ENCODE data around the gene TSPAN33.
"Not testable (repeated sequence)": the region's sequence is repeated elsewhere in the genome, so short reads cannot be mapped to it uniquely, and the experiment has no call there.

The TSPAN33 gene

DNA sequence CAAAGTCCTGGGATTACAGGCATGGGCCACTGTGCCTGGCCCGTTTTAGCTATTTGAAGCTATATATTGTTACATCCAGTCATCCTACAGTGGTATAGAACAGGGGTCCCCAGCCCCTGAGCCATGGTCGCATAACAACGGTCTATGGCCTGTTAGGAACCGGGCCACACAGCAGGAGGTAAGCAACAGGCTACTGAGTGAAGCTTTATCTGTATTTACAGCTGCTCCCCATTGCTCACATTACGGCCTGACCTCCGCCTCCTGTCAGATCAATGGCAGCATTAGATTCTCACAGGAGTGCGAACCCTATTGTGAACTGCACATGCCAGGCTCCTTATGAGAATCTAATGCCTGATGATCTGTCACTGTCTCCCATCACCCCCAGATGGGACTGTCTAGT, 26.3 kb upstream of the TSPAN33 start:
- Histone ChIP-seq H3K36me3 (ENCODE audit: insufficient read depth, low read length) (no peaks in the 10 kb centered on the region), H3K27me3 (ENCODE audit: insufficient read depth, low read length) (no peaks in the 10 kb centered on the region), H3K4me3 (ENCODE audit: low read length) (no peak overlapping the region), H3K9me3 (ENCODE audit: insufficient read depth, low read depth, low read length) (peaks cover 27% of the 10 kb centered on the region; the same call in 1 of the 2 replicates), H3K27ac (ENCODE audit: low read depth, low read length) (no peak overlapping the region), H3K9ac (ENCODE audit: low read depth, low read length) (no peak overlapping the region), H3K4me1 (ENCODE audit: insufficient read depth, low read length) (no peaks in the 10 kb centered on the region)
- WGBS = 83% methylated on average over 7 of the region's 7 CpGs

- H3K27ac ChIP-seq (ENCODE audit: low read depth, low read length) = no peak overlapping the region
- no peaks in the 10 kb centered on the region for H3K36me3 ChIP-seq (ENCODE audit: insufficient read depth, low read length)
- H3K4me3 ChIP-seq (ENCODE audit: low read length) = no peak overlapping the region
- 90% methylated on average over 2 of the region's 3 CpGs for WGBS
- peaks cover 27% of the 10 kb centered on the region; the same call in 1 of the 2 replicates for H3K9me3 ChIP-seq (ENCODE audit: insufficient read depth, low read depth, low read length)
- no peaks in the 10 kb centered on the region for H3K4me1 ChIP-seq (ENCODE audit: insufficient read depth, low read length)
- no peak overlapping the region for H3K9ac ChIP-seq (ENCODE audit: low read depth, low read length)
- H3K27me3 ChIP-seq (ENCODE audit: insufficient read depth, low read length) = no peaks in the 10 kb centered on the region
Observed at GRCh38 chr7:129118976-129119375, 25.5 kb upstream of the TSPAN33 start.

GRCh38 chr7:129121501-129122077, 22.9 kb upstream of the TSPAN33 start:
- H3K9me3 ChIP-seq (ENCODE audit: insufficient read depth, low read depth, low read length) = peaks cover 27% of the 10 kb centered on the region; the same call in 1 of the 2 replicates
- WGBS = 90% methylated on average over 3 of the region's 3 CpGs
- not testable (repeated sequence) for H3K27ac ChIP-seq (ENCODE audit: low read depth, low read length); H3K4me1 ChIP-seq (ENCODE audit: insufficient read depth, low read length); H3K4me3 ChIP-seq (ENCODE audit: low read length); H3K27me3 ChIP-seq (ENCODE audit: insufficient read depth, low read length); H3K36me3 ChIP-seq (ENCODE audit: insufficient read depth, low read length); H3K9ac ChIP-seq (ENCODE audit: low read depth, low read length)

DNA sequence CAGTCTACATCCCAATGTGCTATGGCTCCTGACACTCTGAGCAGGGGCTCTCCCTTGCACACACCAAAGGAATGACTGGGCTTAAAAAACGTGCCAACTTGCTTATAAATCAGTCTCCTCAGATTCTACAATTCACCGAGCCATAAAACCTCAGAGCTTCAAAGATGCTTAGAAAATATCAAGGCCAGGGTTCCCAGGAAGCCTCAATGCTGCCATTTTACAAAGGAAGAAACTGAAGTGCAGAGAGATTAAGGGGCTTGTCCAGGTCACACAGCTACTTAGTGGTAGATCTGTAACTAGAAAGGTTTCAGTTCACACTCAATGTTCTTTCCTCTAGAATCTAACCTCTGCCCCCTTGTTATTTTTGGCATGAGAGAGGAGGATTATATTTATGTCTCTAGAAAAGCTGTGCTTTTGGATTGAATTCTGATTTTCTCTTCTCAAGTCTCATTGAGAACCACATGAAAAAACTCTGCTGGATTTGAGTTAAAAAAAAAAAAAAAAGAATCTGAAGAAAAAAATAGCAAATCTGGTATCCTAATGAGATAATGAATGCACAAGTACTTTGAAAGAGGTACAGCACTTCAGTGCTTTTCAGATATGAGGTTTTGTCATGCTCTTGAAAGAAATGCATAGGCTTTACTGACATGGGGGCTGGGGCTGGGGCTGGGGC, 22.3 kb upstream of the TSPAN33 start:
- Histone ChIP-seq H3K9ac (ENCODE audit: low read depth, low read length) (no peak overlapping the region), H3K4me1 (ENCODE audit: insufficient read depth, low read length) (no peaks in the 10 kb centered on the region), H3K9me3 (ENCODE audit: insufficient read depth, low read depth, low read length) (peaks cover 27% of the 10 kb centered on the region; the same call in 1 of the 2 replicates), H3K27ac (ENCODE audit: low read depth, low read length) (no peak overlapping the region), H3K27me3 (ENCODE audit: insufficient read depth, low read length) (no peaks in the 10 kb centered on the region), H3K4me3 (ENCODE audit: low read length) (no peak overlapping the region), H3K36me3 (ENCODE audit: insufficient read depth, low read length) (no peaks in the 10 kb centered on the region)
- 84% methylated on average over 2 of the region's 2 CpGs for WGBS

GRCh38 chr7:129122751-129123509, 21.6 kb upstream of the TSPAN33 start:
- H3K27ac ChIP-seq (ENCODE audit: low read depth, low read length) = no peak overlapping the region
- no peaks in the 10 kb centered on the region for H3K27me3 ChIP-seq (ENCODE audit: insufficient read depth, low read length)
- peaks cover 27% of the 10 kb centered on the region; the same call in 1 of the 2 replicates for H3K9me3 ChIP-seq (ENCODE audit: insufficient read depth, low read depth, low read length)
- H3K4me3 ChIP-seq (ENCODE audit: low read length) = no peak overlapping the region
- 84% methylated on average over 4 of the region's 4 CpGs for WGBS
- no peaks in the 10 kb centered on the region for H3K4me1 ChIP-seq (ENCODE audit: insufficient read depth, low read length)
- H3K36me3 ChIP-seq (ENCODE audit: insufficient read depth, low read length) = no peaks in the 10 kb centered on the region
- no peak overlapping the region for H3K9ac ChIP-seq (ENCODE audit: low read depth, low read length)

GRCh38 chr7:129123510-129123857, 21.0 kb upstream of the TSPAN33 start:
- Histone ChIP-seq H3K9me3 (ENCODE audit: insufficient read depth, low read depth, low read length) (peaks cover 27% of the 10 kb centered on the region; the same call in 1 of the 2 replicates), H3K9ac (ENCODE audit: low read depth, low read length) (no peak overlapping the region), H3K36me3 (ENCODE audit: insufficient read depth, low read length) (no peaks in the 10 kb centered on the region), H3K4me1 (ENCODE audit: insufficient read depth, low read length) (no peaks in the 10 kb centered on the region), H3K4me3 (ENCODE audit: low read length) (no peak overlapping the region), H3K27me3 (ENCODE audit: insufficient read depth, low read length) (no peaks in the 10 kb centered on the region), H3K27ac (ENCODE audit: low read depth, low read length) (no peak overlapping the region)
- 93% methylated on average over 4 of the region's 4 CpGs for WGBS

GRCh38 chr7:129126314-129126713, 18.2 kb upstream of the TSPAN33 start:
- no peak overlapping the region for H3K4me3 ChIP-seq (ENCODE audit: low read length)
- H3K36me3 ChIP-seq (ENCODE audit: insufficient read depth, low read length) = no peaks in the 10 kb centered on the region
- H3K9ac ChIP-seq (ENCODE audit: low read depth, low read length) = no peak overlapping the region
- no peaks in the 10 kb centered on the region for H3K4me1 ChIP-seq (ENCODE audit: insufficient read depth, low read length)
- peaks cover 8% of the 10 kb centered on the region; the same call in 1 of the 2 replicates for H3K9me3 ChIP-seq (ENCODE audit: insufficient read depth, low read depth, low read length)
- no peak overlapping the region for H3K27ac ChIP-seq (ENCODE audit: low read depth, low read length)
- 96% methylated on average over 50 of the region's 50 CpGs for WGBS
- H3K27me3 ChIP-seq (ENCODE audit: insufficient read depth, low read length) = no peaks in the 10 kb centered on the region

- H3K4me1 ChIP-seq (ENCODE audit: insufficient read depth, low read length) = no peaks in the 10 kb centered on the region
- H3K9me3 ChIP-seq (ENCODE audit: insufficient read depth, low read depth, low read length) = 0 out of 2 replicates have a peak, but pooled peaks cover under 1% of the 10 kb centered on the region
- H3K27ac ChIP-seq (ENCODE audit: low read depth, low read length) = no peak overlapping the region
- WGBS = 96% methylated on average over 24 of the region's 24 CpGs
- H3K4me3 ChIP-seq (ENCODE audit: low read length) = no peak overlapping the region
- H3K9ac ChIP-seq (ENCODE audit: low read depth, low read length) = no peak overlapping the region
- H3K27me3 ChIP-seq (ENCODE audit: insufficient read depth, low read length) = no peaks in the 10 kb centered on the region
- H3K36me3 ChIP-seq (ENCODE audit: insufficient read depth, low read length) = no peaks in the 10 kb centered on the region
Observed at GRCh38 chr7:129127154-129127553, 17.4 kb upstream of the TSPAN33 start.

- Histone ChIP-seq H3K36me3 (ENCODE audit: insufficient read depth, low read length) (no peaks in the 10 kb centered on the region), H3K27me3 (ENCODE audit: insufficient read depth, low read length) (no peaks in the 10 kb centered on the region), H3K9me3 (ENCODE audit: insufficient read depth, low read depth, low read length) (no peaks in the 10 kb centered on the region), H3K9ac (ENCODE audit: low read depth, low read length) (no peak overlapping the region), H3K27ac (ENCODE audit: low read depth, low read length) (no peak overlapping the region), H3K4me3 (ENCODE audit: low read length) (no peak overlapping the region), H3K4me1 (ENCODE audit: insufficient read depth, low read length) (no peaks in the 10 kb centered on the region)
- 95% methylated on average over 27 of the region's 28 CpGs for WGBS
Observed at GRCh38 chr7:129127601-129128000, 16.9 kb upstream of the TSPAN33 start.

DNA sequence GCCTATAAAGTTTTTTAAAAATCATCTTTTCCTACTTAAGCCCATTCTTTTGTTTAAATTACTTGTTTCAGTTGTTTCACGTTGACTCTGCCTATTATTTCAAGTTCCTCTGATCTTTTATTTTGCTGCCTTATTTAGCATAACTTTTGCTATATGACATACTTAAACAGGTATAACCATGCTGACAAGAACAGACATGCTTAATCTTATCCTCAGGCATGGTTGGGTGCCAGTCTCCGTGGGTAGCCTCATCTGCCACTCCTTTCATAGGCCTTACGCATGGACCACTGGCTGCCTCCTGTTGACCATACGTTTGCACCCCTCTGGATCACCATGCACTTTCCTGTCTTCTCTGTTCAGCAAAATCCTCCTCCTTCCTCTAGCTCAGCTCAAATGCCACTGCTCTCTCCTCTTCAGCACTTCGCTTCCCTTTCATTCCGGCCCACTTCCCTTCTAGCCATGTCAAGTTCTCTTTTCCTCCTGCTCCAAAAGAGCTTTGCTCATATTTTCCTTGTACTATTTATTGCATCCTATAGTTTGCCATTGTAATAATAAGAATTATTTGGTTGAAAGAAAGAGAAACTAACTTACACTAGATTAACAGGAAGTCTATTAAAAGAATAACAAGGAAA, 10.0 kb upstream of the TSPAN33 start:
- no peak overlapping the region for H3K9ac ChIP-seq (ENCODE audit: low read depth, low read length)
- WGBS = 86% methylated on average over 6 of the region's 6 CpGs
- H3K36me3 ChIP-seq (ENCODE audit: insufficient read depth, low read length) = no peaks in the 10 kb centered on the region
- H3K4me3 ChIP-seq (ENCODE audit: low read length) = no peak overlapping the region
- no peaks in the 10 kb centered on the region for H3K27me3 ChIP-seq (ENCODE audit: insufficient read depth, low read length)
- H3K27ac ChIP-seq (ENCODE audit: low read depth, low read length) = no peak overlapping the region
- no peaks in the 10 kb centered on the region for H3K4me1 ChIP-seq (ENCODE audit: insufficient read depth, low read length)
- no peaks in the 10 kb centered on the region for H3K9me3 ChIP-seq (ENCODE audit: insufficient read depth, low read depth, low read length)
